Astrocyte (in vitro differentiated cells and primary cell): ENCODE results near the gene ZNF346. TPM values are rescaled to one million over a fixed set of nuclear protein-coding genes. Genes with fewer than 3 reads are reported as not detected.

Experiments
- DNase-seq: peaks from one replicate; pipeline ENCODE4 v3.0.0-alpha.2; 2010; ENCODE audit warnings: low read depth
- FAIRE-seq: peaks from 2 replicates; lab custom pipeline; 2011; peaks lifted over from hg19 to GRCh38; lab: Jason Lieb, UNC
- H2AFZ ChIP-seq: 2 replicates; pipeline ENCODE4 v1.6.0; 2012; ENCODE audit warnings: low read depth, low read length, inconsistent platforms
- H3K27ac ChIP-seq: 2 replicates; pipeline ENCODE4 v1.5.1; 2011; ENCODE audit warnings: low read depth, low read length, inconsistent platforms
- H3K27me3 ChIP-seq: 2 replicates; pipeline ENCODE4 v1.6.0; 2011; ENCODE audit warnings: low read length, inconsistent platforms; ENCODE audit not compliant: insufficient read depth
- H3K36me3 ChIP-seq: 2 replicates; pipeline ENCODE4 v1.5.1; 2011; ENCODE audit warnings: low read length, inconsistent platforms; ENCODE audit not compliant: insufficient read depth
- H3K4me1 ChIP-seq: 2 replicates; pipeline ENCODE4 v1.5.1; 2011; ENCODE audit warnings: low read length, inconsistent platforms; ENCODE audit not compliant: insufficient read depth
- H3K4me2 ChIP-seq: 2 replicates; pipeline ENCODE4 v1.6.0; 2012; ENCODE audit warnings: low read length, inconsistent platforms
- H3K4me3 ChIP-seq: 2 replicates; pipeline ENCODE4 v1.5.1; 2011; ENCODE audit warnings: low read depth, mild to moderate bottlenecking, low read length, inconsistent platforms; ENCODE audit not compliant: insufficient read depth
- H3K79me2 ChIP-seq: 2 replicates; pipeline ENCODE4 v1.6.0; 2012; ENCODE audit warnings: mild to moderate bottlenecking, low read length, inconsistent platforms; ENCODE audit not compliant: insufficient read depth
- H3K9ac ChIP-seq: 2 replicates; pipeline ENCODE4 v1.6.0; 2012; ENCODE audit warnings: mild to moderate bottlenecking, low read length, inconsistent platforms
- H3K9me3 ChIP-seq: 2 replicates; pipeline ENCODE4 v1.5.1; 2012; ENCODE audit warnings: low read depth, mild to moderate bottlenecking, low read length, inconsistent platforms; ENCODE audit not compliant: insufficient read depth
- H4K20me1 ChIP-seq: 2 replicates; pipeline ENCODE4 v1.6.0; 2012; ENCODE audit warnings: low read length, inconsistent platforms; ENCODE audit not compliant: insufficient read depth
- H3K27ac Mint-ChIP-seq: one replicate; pipeline ENCODE4 v1.8.0; 2021; ENCODE audit warnings: mild to moderate bottlenecking, mixed read lengths; ENCODE audit not compliant: unreplicated experiment
- H3K27me3 Mint-ChIP-seq: one replicate; pipeline ENCODE4 v1.8.0; 2021; ENCODE audit warnings: low read depth, mixed read lengths; ENCODE audit not compliant: unreplicated experiment
- H3K36me3 Mint-ChIP-seq: one replicate; pipeline ENCODE4 v1.8.0; 2021; ENCODE audit warnings: low read depth, mixed read lengths; ENCODE audit not compliant: unreplicated experiment
- H3K4me1 Mint-ChIP-seq: one replicate; pipeline ENCODE4 v1.8.0; 2021; ENCODE audit warnings: low read depth, mixed read lengths; ENCODE audit not compliant: unreplicated experiment
- H3K4me3 Mint-ChIP-seq: one replicate; pipeline ENCODE4 v1.8.0; 2021; ENCODE audit warnings: mild to moderate bottlenecking, moderate library complexity, mixed read lengths; ENCODE audit not compliant: unreplicated experiment
- H3K9me3 Mint-ChIP-seq: one replicate; pipeline ENCODE4 v1.8.0; 2021; ENCODE audit warnings: mild to moderate bottlenecking, mixed read lengths; ENCODE audit not compliant: unreplicated experiment
- EZH2 ChIP-seq: IDR thresholded peaks from 2 replicates; pipeline ENCODE4 v1.6.1; 2012; ENCODE audit warnings: mild to moderate bottlenecking, low read length, inconsistent platforms; ENCODE audit not compliant: insufficient read depth
- total RNA-seq: library from RNA; stranded (reverse); gene quantifications from 2 replicates; pipeline ENCODE4 v1.2.1, GENCODE V29; 2021
- TF ChIP-seq, protein P1 (sequence below): IDR thresholded peaks from 2 replicates; pipeline ENCODE4 v1.5.1; 2011; ENCODE audit warnings: low read depth, mild to moderate bottlenecking, inconsistent platforms, low read length, moderate library complexity; ENCODE audit not compliant: insufficient read depth

ZNF346 gene
- total RNA-seq, 1 donor from 2014 or later = 13.8 TPM

GRCh38 chr5:177095088-177095669 lies 72.7 kb downstream of the ZNF346 start:
- H3K79me2 ChIP-seq = no peaks in the 10 kb centered on the region
- Mint-ChIP-seq H3K4me1 (peaks cover 4% of the 10 kb centered on the region), H3K9me3 (no peaks in the 10 kb centered on the region), H3K36me3 (peaks cover 1% of the 10 kb centered on the region), H3K27me3 (peaks cover 20% of the 10 kb centered on the region), H3K4me3 (no peak overlapping the region), H3K27ac (no peak overlapping the region)
- H3K27me3 ChIP-seq = no peaks in the 10 kb centered on the region
- FAIRE-seq (no peak), DNase-seq (no peak)
- H2AFZ ChIP-seq = no peak overlapping the region
- H3K4me3 ChIP-seq = no peak overlapping the region
- H3K9ac ChIP-seq = no peak overlapping the region
- H3K4me2 ChIP-seq = no peak overlapping the region
- H3K27ac ChIP-seq = no peak overlapping the region
- no peaks in the 10 kb centered on the region for H3K36me3 ChIP-seq
- no peaks in the 10 kb centered on the region for H4K20me1 ChIP-seq
- no peaks in the 10 kb centered on the region for H3K4me1 ChIP-seq
- no peak for TF ChIP-seq EZH2
- TF ChIP-seq, protein P1, sequence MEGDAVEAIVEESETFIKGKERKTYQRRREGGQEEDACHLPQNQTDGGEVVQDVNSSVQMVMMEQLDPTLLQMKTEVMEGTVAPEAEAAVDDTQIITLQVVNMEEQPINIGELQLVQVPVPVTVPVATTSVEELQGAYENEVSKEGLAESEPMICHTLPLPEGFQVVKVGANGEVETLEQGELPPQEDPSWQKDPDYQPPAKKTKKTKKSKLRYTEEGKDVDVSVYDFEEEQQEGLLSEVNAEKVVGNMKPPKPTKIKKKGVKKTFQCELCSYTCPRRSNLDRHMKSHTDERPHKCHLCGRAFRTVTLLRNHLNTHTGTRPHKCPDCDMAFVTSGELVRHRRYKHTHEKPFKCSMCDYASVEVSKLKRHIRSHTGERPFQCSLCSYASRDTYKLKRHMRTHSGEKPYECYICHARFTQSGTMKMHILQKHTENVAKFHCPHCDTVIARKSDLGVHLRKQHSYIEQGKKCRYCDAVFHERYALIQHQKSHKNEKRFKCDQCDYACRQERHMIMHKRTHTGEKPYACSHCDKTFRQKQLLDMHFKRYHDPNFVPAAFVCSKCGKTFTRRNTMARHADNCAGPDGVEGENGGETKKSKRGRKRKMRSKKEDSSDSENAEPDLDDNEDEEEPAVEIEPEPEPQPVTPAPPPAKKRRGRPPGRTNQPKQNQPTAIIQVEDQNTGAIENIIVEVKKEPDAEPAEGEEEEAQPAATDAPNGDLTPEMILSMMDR = no peak
- no peaks in the 10 kb centered on the region for H3K9me3 ChIP-seq

GRCh38 chr5:177096162-177097015 lies 73.9 kb downstream of the ZNF346 start:
- H3K4me2 ChIP-seq = no peak overlapping the region
- no peaks in the 10 kb centered on the region for H3K36me3 ChIP-seq
- Mint-ChIP-seq H3K27me3 (peaks cover 12% of the 10 kb centered on the region), H3K4me3 (no peak overlapping the region), H3K36me3 (peaks cover 1% of the 10 kb centered on the region), H3K9me3 (no peaks in the 10 kb centered on the region), H3K27ac (no peak overlapping the region), H3K4me1 (peaks cover 4% of the 10 kb centered on the region)
- DNase-seq = no peak
- FAIRE-seq = no peak
- no peaks in the 10 kb centered on the region for H3K27me3 ChIP-seq
- H3K9ac ChIP-seq = no peak overlapping the region
- no peaks in the 10 kb centered on the region for H4K20me1 ChIP-seq
- H2AFZ ChIP-seq = no peak overlapping the region
- H3K4me1 ChIP-seq = no peaks in the 10 kb centered on the region
- H3K27ac ChIP-seq = no peak overlapping the region
- no peak for TF ChIP-seq EZH2
- TF ChIP-seq, protein P1 = no peak
- no peak overlapping the region for H3K4me3 ChIP-seq
- H3K79me2 ChIP-seq = no peaks in the 10 kb centered on the region
- H3K9me3 ChIP-seq = no peaks in the 10 kb centered on the region
